ENCODE results near the gene FAM168A. TPM values are rescaled to one million over a fixed set of nuclear protein-coding genes. Genes with fewer than 3 reads are reported as not detected.

The FAM168A gene
- total RNA-seq, 1 donor from 2014 or later: 19.3 TPM

DNA sequence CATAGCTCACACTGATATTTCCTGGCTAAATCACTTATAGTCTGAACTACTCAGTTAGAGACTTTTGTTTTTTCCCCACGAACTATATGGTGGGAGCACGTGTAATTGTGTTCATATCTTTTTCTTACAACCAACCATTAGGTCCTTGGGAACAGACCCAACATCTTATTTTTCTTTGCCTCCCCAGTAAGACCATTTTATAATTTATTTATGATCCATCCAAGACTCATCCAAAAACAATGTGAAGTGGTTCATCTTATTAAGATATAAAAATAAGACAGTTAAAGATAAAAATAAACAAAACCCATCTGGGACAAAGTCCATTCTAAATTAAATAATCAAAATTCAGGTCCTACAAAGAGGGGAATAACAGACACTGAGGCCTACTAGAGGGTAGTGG, 90.8 kb downstream of the FAM168A start:
- no peaks in the 10 kb centered on the region for H3K4me1 Mint-ChIP-seq
- Histone ChIP-seq H3K36me3 (no peaks in the 10 kb centered on the region), H3K27me3 (no peaks in the 10 kb centered on the region), H3K79me2 (ENCODE audit: low read depth) (peaks cover 62% of the 10 kb centered on the region), H3K4me1 (no peaks in the 10 kb centered on the region), H2AFZ (replicated peaks) (no peak overlapping the region), H3K9ac (no peak overlapping the region), H3F3A (ENCODE audit: low read depth) (no peaks in the 10 kb centered on the region), H3K4me3 (no peak overlapping the region), H3K9me3 (ENCODE audit: low read depth) (peaks cover 16% of the 10 kb centered on the region), H3K27ac (no peak overlapping the region), H3K4me2 (no peak overlapping the region), H4K20me1 (ENCODE audit: low read depth) (no peaks in the 10 kb centered on the region)
- H3K27me3 Mint-ChIP-seq (ENCODE audit: insufficient read depth, low read depth): no peaks in the 10 kb centered on the region
- H3K27ac Mint-ChIP-seq: no peak overlapping the region
- TF ChIP-seq EZH2 (IDR thresholded peaks at IDR 0.05) (no peak), EZH2phosphoT487 (IDR thresholded peaks at IDR 0.05) (no peak), CTCF (IDR thresholded peaks at IDR 0.05) (no peak)
- no peak for DNase-seq (ENCODE audit: low spot score)
- H3K9me3 Mint-ChIP-seq: peaks cover 29% of the 10 kb centered on the region
- peaks cover 15% of the 10 kb centered on the region for H3K36me3 Mint-ChIP-seq
- H3K4me3 Mint-ChIP-seq: no peak overlapping the region

DNA sequence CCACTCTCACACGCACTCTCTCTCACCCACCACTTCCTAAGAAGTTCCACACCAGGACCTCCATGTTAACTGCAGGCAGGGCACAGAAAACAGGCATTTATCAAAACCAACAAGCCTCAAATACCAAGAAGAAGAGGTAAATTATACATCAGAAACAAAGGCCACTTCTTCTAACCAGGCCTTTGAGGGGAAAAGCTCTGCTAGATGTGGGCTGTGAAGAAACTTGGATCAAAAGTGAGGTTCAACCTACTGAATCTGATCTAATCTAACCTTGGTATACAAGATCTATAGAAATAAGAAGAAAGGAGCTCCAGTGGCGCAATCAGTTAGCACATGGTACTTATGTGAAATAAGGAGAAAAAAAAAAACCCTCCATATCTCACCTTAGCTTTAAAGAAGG, 91.9 kb downstream of the FAM168A start:
- no peak for TF ChIP-seq EZH2phosphoT487 (IDR thresholded peaks at IDR 0.05)
- TF ChIP-seq CTCF (IDR thresholded peaks at IDR 0.05): no peak
- H3K4me1 Mint-ChIP-seq: no peaks in the 10 kb centered on the region
- no peak for DNase-seq (ENCODE audit: low spot score)
- Histone ChIP-seq H3K4me1 (no peaks in the 10 kb centered on the region), H3K79me2 (ENCODE audit: low read depth) (peaks cover 71% of the 10 kb centered on the region), H2AFZ (replicated peaks) (no peak overlapping the region), H3F3A (ENCODE audit: low read depth) (no peaks in the 10 kb centered on the region), H3K4me3 (no peak overlapping the region), H3K4me2 (no peak overlapping the region), H3K9ac (no peak overlapping the region), H3K27me3 (no peaks in the 10 kb centered on the region), H3K9me3 (ENCODE audit: low read depth) (peaks cover 16% of the 10 kb centered on the region), H3K27ac (no peak overlapping the region), H3K36me3 (no peaks in the 10 kb centered on the region), H4K20me1 (ENCODE audit: low read depth) (no peaks in the 10 kb centered on the region)
- H3K4me3 Mint-ChIP-seq: no peak overlapping the region
- no peak overlapping the region for H3K27ac Mint-ChIP-seq
- H3K9me3 Mint-ChIP-seq: peaks cover 39% of the 10 kb centered on the region
- H3K36me3 Mint-ChIP-seq: peaks cover 22% of the 10 kb centered on the region
- H3K27me3 Mint-ChIP-seq (ENCODE audit: insufficient read depth, low read depth): no peaks in the 10 kb centered on the region

- H3K27ac Mint-ChIP-seq: no peak overlapping the region
- no peak overlapping the region for H2AFZ ChIP-seq (replicated peaks)
- peaks cover 2% of the 10 kb centered on the region for H3K27me3 Mint-ChIP-seq (ENCODE audit: insufficient read depth, low read depth)
- peaks cover 3% of the 10 kb centered on the region for H3K4me1 Mint-ChIP-seq
- H3K4me3 ChIP-seq: no peak overlapping the region
- DNase-seq (ENCODE audit: low spot score): no peak
- H3K27ac ChIP-seq: no peak overlapping the region
- peaks cover 10% of the 10 kb centered on the region for H4K20me1 ChIP-seq (ENCODE audit: low read depth)
- no peaks in the 10 kb centered on the region for H3K27me3 ChIP-seq
- H3F3A ChIP-seq (ENCODE audit: low read depth): peaks cover 8% of the 10 kb centered on the region
- H3K36me3 Mint-ChIP-seq: peaks cover 45% of the 10 kb centered on the region
- no peaks in the 10 kb centered on the region for H3K36me3 ChIP-seq
- H3K4me2 ChIP-seq: no peak overlapping the region
- no peak overlapping the region for H3K9ac ChIP-seq
- H3K9me3 Mint-ChIP-seq: peaks cover 64% of the 10 kb centered on the region
- H3K79me2 ChIP-seq (ENCODE audit: low read depth): peaks cover 78% of the 10 kb centered on the region
- H3K9me3 ChIP-seq (ENCODE audit: low read depth): peaks cover under 1% of the 10 kb centered on the region
- no peak overlapping the region for H3K4me3 Mint-ChIP-seq
- TF ChIP-seq EZH2phosphoT487 (IDR thresholded peaks at IDR 0.05) (no peak), CTCF (IDR thresholded peaks at IDR 0.05) (no peak), EZH2 (IDR thresholded peaks at IDR 0.05) (no peak)
- H3K4me1 ChIP-seq: peaks cover 7% of the 10 kb centered on the region
Observed at GRCh38 chr11:73498343-73498742, 99.6 kb downstream of the FAM168A start.
